Myocyte (in vitro differentiated cells): Measurements from ENCODE around the gene CXCL1. TPM values are rescaled to one million over a fixed set of nuclear protein-coding genes. Genes with fewer than 3 reads are reported as not detected.

ENCODE experiments used
- DNase-seq: peaks from one replicate; pipeline ENCODE4 v3.0.0-alpha.2; 2012; ENCODE audit warnings: low read depth
- polyA plus RNA-seq: library from polyadenylated mRNA; unstranded; fragments of >200 nt; gene quantifications from one replicate; pipeline ENCODE4 v1.2.1, GENCODE V29; 2012; ENCODE audit warnings: missing spikeins
- total RNA-seq: library from RNA; depleted of rRNA; stranded (reverse); fragments of >200 nt; gene quantifications from 2 replicates; pipeline ENCODE4 v1.2.3, GENCODE V29; 2014

Gene CXCL1
- total RNA-seq, result 0.78 and 3.6 TPM in 2 replicates
- 0.09 TPM for polyA plus RNA-seq

DNA sequence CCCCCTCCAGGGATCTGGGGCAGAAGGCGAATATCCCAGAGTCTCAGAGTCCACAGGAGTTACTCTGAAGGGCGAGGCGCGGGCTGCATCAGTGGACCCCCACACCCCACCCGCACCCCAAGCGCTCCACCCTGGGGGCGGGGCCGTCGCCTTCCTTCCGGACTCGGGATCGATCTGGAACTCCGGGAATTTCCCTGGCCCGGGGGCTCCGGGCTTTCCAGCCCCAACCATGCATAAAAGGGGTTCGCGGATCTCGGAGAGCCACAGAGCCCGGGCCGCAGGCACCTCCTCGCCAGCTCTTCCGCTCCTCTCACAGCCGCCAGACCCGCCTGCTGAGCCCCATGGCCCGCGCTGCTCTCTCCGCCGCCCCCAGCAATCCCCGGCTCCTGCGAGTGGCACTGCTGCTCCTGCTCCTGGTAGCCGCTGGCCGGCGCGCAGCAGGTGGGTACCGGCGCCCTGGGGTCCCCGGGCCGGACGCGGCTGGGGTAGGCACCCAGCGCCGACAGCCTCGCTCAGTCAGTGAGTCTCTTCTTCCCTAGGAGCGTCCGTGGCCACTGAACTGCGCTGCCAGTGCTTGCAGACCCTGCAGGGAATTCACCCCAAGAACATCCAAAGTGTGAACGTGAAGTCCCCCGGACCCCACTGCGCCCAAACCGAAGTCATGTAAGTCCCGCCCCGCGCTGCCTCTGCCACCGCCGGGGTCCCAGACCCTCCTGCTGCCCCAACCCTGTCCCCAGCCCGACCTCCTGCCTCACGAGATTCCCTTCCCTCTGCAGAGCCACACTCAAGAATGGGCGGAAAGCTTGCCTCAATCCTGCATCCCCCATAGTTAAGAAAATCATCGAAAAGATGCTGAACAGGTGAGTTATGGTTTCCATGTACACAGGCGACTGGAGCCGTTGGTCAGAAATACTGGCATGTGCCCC is at the start of gene CXCL1:
TSS of gene CXCL1 (plus strand) at position 264 of the 926 bp plus-strand sequence. CDS start at position 342, 78 bp downstream.
- DNase-seq, result peak; percentile 39

DNA sequence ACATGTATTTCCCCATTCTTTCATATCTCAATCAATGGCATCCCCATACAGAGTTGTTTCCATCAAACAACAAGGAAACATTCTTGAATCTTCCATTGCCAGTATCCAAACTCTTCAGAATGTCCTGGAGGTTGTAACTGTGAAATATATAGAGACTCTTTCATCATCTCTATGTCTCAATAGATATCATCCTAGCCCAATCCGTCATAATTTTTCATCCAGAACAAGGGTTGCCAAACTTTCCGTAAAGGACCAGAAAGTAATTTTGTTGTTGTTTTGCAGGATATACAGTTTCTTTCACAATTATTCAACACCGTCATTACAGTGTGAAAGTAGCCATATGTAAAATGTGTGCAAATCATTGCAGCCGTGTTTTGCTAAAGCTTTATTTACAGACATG is 47.9 kb upstream of the CXCL1 start:
- DNase-seq, result no peak

DNA sequence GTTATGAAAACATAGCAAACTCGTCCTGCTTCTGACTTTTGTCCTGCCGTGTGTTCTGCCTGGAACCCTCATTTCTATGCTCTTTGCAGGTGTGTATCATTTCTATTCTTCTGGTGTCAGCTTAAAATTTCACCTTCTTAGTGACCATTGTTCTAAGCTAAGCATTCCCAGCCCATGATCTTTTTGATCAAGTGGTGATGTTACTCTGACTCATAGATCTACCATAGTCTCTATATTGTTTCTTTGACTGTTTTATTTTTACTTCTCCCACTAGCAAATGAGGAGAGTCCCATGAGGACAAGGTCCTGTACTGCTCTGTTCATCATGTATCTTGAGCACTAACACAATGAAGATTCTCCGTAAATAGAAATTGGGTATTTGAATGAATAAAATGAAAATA is 46.8 kb upstream of the CXCL1 start:
- DNase-seq, result no peak

DNA sequence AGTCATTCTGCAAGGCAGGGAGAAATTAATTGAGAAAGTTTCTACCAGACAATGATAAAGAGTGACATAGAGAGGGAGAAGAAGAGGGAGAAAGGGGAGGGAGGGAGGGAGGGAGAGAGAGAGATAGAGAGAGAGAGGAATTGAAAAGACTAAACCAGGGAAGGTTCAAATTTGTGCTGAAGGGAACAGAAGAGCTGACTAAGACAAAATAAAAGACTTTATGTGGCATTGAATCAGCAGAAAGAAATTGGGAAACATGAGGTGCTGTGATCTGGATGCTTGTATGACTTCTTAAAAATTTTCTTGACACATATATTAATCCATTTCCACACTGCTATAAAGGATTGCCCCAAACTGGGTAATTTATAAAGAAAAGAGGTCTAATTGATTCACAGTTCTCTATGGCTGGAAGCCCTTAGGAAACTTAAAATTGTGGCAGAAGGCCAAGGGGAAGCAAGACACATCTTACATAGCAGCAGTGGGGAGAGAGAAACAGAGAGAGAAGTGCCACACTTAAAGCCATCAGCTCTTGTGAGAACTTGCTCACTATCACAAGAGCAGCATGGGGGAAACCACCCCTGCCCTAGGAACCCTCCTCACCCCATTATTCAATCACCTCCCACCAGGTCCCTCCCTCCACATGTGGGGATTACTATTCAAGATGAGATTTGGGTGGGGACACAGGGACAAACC is 46.2 kb upstream of the CXCL1 start:
- no peak for DNase-seq

DNA sequence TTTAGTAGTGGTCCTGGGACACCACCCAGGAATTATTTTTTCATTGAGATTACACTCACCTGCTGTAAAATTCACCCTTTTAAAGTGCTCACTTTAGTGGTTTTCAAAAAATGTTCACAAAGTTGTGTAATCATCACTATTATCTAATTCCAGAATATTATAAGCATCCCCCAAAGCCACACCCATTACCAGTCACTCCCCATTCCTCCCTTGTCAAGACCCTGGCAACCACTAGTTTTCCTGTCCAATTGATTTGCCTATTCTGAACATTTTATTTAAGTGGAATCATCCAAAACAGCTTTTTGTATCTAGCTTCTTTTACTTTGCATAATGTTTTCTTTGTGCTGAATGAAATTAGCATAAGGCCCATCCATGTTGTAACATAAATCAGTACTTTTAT is 45.4 kb upstream of the CXCL1 start:
- DNase-seq, result no peak

DNA sequence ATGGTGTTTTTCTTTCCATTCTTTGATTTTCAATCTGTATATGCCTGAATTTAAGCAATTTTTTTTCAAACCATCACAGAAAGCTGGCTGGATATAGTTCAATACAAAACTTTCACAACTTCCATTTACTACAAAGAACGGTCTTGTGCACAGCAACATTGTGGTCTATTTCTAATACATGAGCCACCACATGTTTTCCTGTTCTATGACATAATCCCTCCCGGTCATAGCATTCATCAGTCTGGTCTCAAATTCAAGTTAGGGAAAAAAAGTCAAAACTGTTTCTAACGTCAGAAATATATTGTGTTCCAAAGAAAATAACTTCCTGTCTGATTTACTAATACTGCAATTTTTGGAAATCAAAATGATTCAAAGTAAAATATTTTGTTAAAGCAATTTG is 40.2 kb upstream of the CXCL1 start:
- DNase-seq, result peak; percentile 51

DNA sequence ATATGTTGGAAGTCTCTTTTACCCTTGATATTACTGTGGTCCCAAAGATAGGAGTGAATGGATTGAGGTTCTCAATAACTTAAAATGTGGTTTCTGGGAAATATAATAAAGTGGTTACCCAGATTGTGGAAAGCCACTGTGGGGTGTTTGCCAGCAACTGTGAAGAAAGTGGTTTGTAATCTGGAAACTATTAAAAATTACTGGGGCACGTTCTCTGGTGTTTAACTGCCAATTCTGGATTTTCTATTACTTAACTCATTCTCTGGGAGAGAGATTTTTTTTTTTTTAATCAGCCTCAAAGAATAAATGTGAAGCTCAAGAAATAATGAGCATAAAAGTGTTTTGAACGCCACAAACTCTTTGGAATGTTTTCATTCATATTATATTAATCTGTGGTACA is 37.6 kb upstream of the CXCL1 start:
- DNase-seq, result peak; percentile 40

DNA sequence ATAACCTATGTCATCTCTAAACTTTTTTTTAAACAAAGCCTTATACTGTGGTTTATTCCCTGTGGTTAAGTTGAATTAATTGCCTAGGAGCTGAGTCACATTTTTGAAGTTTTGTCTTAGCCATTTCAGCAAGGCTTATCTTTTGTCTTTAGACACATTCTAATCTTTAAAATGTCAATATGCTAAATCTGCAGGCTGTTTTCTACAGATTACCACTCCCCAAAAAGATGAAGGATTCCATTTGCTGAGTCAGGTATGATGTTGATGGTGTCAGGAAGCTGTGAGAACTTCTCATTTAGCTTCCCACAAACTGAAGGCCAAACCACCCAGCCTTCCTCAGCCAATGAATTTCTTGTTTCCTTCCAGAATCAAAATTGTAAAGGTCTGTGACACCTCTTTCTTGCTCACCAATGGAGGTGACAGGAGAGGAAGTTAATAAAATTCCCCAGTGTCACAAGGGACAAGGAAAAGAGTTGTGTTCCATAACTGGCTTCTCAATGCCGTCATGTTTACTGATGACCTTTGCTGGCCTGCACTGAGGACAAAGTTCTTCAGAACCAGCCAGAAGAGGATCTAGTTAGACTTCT is 36.4 kb upstream of the CXCL1 start:
- DNase-seq, result no peak

DNA sequence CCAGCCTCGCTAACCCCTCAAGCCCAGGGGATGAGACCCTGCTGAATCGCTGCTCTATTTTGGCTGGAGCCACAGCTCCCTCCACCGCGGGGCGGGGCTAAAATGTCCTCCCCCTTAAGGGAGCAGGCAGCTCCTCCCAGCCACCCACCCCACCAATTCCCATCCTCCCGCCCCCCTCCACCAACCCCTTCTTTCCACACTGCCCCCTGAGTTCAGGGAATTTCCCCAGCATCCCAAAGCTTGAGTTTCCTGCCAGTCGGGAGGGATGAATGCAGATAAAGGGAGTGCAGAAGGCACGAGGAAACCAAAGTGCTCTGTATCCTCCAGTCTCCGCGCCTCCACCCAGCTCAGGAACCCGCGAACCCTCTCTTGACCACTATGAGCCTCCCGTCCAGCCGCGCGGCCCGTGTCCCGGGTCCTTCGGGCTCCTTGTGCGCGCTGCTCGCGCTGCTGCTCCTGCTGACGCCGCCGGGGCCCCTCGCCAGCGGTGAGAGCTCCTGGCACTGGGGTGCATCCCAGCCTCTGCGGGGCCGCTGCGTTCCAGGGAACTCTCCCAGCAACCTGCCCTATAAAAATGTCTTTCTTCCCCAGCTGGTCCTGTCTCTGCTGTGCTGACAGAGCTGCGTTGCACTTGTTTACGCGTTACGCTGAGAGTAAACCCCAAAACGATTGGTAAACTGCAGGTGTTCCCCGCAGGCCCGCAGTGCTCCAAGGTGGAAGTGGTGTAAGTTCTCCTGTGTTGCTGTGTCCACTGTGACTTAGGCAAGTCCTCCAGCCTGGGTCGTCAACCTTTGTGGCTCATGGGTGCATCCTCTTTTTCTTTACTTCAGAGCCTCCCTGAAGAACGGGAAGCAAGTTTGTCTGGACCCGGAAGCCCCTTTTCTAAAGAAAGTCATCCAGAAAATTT is 32.6 kb upstream of the CXCL1 start, which contains the start of gene CXCL6:
TSS of gene CXCL6 (plus strand) at position 306 of the 907 bp plus-strand sequence. CDS start at position 379, 73 bp downstream.
- no peak for DNase-seq

DNA sequence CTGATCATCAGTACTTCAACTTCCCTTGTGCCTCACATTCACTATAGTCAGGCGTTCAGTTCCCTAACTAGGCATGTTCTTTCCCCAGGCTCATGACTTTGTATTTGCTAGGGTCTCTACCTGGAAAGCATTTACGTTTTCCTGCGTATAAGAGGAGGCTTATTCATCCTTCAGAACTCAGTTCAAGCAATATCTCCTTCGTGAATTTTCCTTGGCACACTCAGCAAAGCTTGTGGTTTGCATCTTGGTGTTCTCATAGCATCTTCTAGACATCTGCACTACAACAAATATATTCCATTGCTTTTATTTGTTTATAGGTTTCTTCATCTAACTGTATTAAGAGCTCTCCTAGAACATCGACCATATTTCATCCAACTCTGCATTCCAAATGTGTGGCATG is 30.1 kb upstream of the CXCL1 start:
- DNase-seq, result no peak

DNA sequence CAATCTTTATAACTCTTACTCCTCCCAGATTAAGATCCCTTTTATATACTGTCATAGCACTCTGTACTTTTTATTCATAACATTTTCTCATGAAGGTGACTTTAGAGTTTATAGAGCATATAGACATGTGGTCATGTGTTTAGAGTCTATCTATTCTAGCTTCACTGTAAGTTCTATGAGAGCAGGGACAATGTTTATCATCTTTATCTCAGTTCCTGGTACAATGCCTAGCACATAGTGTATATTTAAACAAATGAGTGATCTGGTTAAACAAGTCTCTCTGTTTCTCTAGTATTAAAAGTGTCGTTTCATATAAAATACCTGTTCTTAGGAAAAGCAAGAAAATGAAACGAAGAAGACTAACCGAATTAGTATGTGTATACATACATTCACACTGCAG is 29.5 kb upstream of the CXCL1 start:
- no peak for DNase-seq

DNA sequence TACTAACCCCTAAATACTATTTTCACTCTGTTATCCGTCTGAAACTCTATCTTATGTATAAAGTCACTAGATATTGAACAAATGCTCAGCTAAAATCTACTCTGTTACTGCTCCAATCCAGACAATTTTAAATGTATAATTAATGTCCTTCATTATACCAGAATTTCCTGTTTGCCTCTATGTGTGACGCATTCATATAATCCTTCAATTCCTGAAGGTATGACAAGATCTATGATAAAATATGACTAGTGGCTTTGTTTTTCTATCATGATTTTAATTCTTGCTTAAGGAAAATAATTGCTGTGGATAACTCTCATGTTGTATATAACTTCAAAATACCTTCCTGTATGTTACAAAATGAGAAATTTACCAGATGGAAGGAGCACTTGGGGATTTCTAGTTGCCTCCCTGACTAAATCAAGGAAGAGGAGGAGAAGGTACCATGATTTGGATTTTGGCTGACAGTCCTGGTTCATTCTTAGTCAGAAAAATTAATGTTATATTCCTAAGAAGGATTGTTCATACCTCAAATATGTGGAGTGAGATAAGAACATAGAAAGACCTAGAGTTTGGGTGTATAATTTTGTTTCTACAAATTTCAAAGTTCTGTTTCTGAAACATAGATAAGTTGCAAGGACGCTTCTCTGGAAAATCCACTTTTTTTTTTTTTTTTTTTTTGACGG is 27.8 kb upstream of the CXCL1 start:
- no peak for DNase-seq

DNA sequence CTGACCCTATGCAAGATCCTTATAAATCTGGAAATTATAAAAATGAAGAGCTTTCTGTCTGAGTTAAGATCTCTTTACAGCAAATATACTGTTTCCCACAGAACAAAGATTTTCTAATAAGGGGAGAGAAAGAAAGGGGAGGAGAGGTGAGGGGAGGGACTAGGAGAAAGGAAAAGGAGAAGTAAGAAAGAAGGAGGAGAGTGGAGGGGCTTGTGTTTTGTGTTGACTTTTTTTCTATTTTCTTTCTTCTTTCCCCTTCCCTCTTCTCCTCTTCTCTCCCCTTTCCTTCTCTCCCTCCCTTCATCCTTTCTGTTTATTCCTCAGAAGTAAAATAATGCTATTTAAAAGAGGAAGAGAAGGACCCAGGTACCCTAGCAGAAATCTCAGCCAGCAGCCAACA is 26.5 kb upstream of the CXCL1 start:
- no peak for DNase-seq

DNA sequence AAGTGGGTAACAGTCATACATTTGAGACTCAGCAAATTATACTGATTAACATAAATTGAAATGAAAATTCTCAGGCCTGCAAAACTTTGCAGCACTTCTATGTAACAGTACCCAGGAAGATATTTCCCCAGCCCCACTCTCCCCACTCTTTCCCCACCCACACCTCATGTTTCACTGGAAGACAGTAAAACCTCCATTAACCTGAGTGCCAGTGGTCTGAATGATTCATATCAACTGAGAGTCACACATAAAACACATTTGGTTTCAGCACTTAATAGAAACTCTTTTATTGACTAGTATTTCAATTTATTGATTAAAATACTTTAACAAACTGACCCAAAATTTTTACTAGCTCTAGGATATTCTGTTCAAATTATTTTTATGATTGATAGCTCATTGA is 25.8 kb upstream of the CXCL1 start:
- DNase-seq, result no peak

DNA sequence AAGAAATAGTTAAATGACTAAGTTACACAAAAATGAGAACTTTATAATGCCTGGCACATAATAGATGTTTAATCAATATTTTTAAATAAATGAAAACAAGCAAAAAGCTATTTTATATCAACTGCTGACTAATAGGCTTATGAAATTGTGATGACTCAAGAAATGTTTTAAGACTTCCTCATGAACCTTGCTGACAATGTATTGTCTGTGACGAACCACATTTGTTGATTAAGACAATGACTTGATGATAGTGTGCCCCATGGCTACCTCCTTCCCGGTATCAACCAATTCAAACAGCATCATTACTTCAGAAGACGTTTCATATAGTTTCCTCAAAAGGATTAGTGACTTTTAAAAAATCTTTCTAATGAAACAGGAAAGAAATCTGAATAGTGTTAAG is 24.8 kb upstream of the CXCL1 start:
- DNase-seq, result no peak

DNA sequence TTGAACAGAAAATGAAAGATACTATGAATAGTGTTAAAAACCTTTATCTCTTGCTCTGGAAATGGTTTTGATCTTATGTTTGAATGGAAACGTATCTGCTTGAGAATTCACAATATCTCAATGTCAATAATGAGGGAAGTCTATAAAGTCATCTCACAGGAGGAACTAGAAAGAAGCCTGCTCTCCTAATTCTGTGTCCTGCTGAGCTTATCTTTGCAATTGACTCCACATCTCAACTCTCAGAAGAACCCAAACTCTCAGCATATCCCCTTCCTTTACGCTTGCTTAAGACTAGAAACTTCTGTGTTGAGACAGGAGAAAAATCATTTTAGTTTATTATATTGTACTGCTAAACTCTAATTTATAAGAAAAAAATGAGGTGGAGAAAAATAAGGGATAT is 24.4 kb upstream of the CXCL1 start:
- DNase-seq, result no peak

DNA sequence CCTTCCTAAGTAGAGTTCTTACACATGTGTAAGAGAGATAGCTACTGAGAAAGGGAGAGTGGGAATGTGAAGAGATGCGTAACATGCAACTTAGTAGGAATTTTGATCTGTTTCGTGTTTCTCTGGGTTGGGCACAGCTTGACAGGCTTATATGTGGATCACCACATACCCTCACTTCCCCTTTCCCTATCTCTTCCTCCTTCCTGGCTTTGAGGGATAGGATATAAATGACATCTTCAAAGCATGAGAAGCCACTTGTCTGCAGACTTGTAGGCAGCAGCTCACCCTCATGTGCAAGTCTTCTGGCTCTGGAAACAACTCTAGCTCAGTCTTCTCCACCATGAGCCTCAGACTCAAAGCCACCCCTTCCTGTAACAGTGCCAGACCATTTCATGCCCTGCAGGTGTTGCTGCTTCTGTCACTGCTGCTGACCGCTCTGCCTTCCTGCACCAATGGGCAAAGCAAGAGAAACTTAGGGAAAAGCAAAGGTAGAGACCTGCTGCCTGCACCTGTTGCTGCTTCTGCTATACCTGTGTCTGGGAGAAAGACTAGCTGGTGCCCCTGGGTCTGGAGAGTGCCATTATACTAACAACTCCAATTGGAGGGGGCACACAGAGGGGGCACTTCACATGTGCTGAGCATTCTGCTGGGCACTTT is 21.5 kb upstream of the CXCL1 start:
- DNase-seq, result no peak

DNA sequence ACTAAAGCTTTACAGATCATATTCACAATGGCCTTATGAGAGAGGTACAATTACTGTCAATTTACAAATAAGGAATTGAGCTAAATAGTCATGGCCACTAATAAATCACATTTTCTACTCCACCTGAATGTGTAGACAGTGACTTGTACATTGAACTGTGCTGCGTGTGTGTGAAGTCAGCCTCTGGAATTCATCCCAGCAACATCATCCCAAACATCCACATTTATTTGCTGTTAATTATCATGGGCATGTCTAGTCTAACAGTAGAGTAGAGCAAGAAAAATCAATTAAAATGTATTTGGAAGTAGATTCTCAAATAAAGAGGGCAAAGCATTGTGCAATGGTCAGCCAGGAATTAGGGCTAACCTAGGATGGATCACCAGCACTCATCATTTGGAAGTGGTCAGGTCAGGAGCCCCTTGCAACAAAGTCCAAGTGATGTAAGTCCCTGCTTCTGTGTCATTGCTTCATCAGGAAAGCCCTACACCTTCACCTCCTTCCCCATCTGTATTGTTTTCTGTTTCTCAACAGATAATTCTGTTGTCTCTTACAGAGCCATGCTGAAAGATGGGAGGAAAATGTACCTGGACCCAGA is 20.9 kb upstream of the CXCL1 start:
- no peak for DNase-seq

DNA sequence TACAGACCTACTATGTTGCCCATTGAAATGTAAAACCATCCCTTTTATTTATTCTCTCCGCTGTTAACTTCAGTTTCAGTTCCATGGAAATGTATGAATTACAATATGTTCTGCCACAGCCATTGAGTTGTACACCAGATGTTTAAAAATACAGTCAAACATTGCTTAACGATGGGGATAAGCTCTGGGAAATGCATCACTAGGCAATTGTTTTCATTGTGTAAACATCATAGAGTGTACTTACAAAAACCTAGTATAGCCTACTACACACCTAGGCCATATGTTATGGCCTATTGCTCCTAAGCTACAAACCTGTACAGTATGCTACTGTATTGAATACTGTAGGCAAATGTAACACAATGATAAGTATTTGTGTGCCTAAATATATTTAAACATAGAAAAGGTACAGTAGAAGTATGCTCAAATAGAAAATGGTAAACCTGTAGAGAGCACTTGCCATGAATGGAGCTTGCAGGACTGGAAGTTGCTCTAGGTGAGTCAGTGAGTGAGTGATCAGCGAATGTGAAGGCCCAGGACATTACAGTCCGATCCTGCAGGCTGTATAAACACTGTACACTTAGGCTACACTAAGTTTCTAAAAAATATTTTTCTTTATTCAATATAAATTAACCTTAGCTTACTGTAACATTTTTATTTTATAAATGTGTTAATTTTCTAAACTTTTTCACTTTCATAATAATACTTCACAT is 18.8 kb upstream of the CXCL1 start:
- DNase-seq, result no peak
